Measurements from ENCODE around the gene RPS16.

Gene RPS16

DNA sequence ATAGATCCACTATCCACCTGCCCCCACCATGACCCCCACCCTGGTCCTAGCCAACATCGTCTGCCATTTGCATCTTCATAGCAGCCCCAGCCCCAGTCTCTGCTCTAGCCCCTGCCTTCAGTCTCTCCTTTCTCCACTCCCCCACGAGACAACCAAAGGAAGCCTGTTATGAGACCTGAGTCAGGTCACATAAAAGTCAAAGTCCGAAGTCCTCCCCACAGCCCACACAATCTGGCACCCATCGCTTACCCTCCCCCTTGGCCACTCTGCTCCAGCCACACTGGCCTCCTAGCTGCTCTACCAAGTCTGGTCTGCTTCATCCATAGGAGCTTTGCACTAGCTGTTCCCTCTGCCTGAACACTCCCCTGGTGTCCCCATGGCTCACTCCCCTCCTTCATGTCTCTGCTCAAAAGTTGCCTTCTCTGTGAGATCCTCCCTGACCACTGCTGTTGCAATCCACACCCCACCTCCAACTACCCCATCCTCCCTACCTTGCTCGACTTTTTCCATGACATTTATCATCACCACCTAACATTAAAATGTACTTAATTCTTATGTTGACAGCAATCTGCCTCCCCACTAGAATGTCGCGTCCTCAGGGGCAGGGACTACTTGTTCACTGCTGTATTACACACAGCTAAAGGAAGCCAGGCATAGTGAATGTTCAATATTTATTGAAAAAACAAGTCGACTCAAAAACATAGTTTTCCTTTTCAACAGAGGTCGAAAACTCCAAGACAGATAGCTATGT lies 24.5 kb downstream of the RPS16 start:
- H3K4me2 ChIP-seq, result peak overlapping the region; percentile 71
- H3K27me3 ChIP-seq (ENCODE audit: insufficient read depth, low read depth), result no peaks in the 10 kb centered on the region
- no peaks in the 10 kb centered on the region for H4K20me1 ChIP-seq (ENCODE audit: insufficient read depth)
- H3K4me3 ChIP-seq (IDR thresholded peaks at IDR 0.05; ENCODE audit: insufficient read depth, low read depth, low read length), result no peak overlapping the region
- no peak overlapping the region for H3K9ac ChIP-seq
- TF ChIP-seq, protein P1, sequence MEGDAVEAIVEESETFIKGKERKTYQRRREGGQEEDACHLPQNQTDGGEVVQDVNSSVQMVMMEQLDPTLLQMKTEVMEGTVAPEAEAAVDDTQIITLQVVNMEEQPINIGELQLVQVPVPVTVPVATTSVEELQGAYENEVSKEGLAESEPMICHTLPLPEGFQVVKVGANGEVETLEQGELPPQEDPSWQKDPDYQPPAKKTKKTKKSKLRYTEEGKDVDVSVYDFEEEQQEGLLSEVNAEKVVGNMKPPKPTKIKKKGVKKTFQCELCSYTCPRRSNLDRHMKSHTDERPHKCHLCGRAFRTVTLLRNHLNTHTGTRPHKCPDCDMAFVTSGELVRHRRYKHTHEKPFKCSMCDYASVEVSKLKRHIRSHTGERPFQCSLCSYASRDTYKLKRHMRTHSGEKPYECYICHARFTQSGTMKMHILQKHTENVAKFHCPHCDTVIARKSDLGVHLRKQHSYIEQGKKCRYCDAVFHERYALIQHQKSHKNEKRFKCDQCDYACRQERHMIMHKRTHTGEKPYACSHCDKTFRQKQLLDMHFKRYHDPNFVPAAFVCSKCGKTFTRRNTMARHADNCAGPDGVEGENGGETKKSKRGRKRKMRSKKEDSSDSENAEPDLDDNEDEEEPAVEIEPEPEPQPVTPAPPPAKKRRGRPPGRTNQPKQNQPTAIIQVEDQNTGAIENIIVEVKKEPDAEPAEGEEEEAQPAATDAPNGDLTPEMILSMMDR (conservative IDR thresholded peaks at IDR 0.05; ENCODE audit: low read depth, low read length), result no peak
- peaks cover 25% of the 10 kb centered on the region for H3K4me1 ChIP-seq (ENCODE audit: low read depth, poor library complexity, severe bottlenecking)
- H2AFZ ChIP-seq (ENCODE audit: low read depth), result no peak overlapping the region; the same call in 1 of the 2 replicates
- H3K36me3 ChIP-seq (ENCODE audit: insufficient read depth), result no peaks in the 10 kb centered on the region
- H3K79me2 ChIP-seq (ENCODE audit: insufficient read depth, low read depth), result peaks cover 24% of the 10 kb centered on the region
- peak overlapping the region; percentile 61; the same call in 1 of the 2 replicates for H3K27ac ChIP-seq

DNA sequence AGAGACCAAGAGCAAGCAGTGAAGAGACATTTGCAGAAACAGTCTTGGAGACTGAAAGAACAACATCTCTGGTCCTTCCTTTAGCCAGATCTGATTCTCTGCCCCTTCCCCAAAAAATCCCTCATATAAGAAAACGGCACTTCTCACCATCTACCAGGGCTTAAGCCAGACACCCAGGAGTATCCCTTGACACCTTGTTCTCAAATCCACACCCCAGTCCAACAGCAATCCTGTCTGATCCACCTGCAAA lies 25.0 kb downstream of the RPS16 start:
- Histone ChIP-seq H3K36me3 (ENCODE audit: insufficient read depth) (no peaks in the 10 kb centered on the region), H3K4me2 (peak overlapping the region; percentile 71), H3K79me2 (ENCODE audit: insufficient read depth, low read depth) (peaks cover 24% of the 10 kb centered on the region), H3K4me3 (IDR thresholded peaks at IDR 0.05; ENCODE audit: insufficient read depth, low read depth, low read length) (no peak overlapping the region), H2AFZ (ENCODE audit: low read depth) (no peak overlapping the region), H3K27me3 (ENCODE audit: insufficient read depth, low read depth) (no peaks in the 10 kb centered on the region), H3K4me1 (ENCODE audit: low read depth, poor library complexity, severe bottlenecking) (peaks cover 27% of the 10 kb centered on the region), H3K27ac (peak overlapping the region; percentile 61; the same call in 1 of the 2 replicates), H3K9ac (no peak overlapping the region), H4K20me1 (ENCODE audit: insufficient read depth) (no peaks in the 10 kb centered on the region)
- TF ChIP-seq, protein P1 (conservative IDR thresholded peaks at IDR 0.05; ENCODE audit: low read depth, low read length), result no peak

DNA sequence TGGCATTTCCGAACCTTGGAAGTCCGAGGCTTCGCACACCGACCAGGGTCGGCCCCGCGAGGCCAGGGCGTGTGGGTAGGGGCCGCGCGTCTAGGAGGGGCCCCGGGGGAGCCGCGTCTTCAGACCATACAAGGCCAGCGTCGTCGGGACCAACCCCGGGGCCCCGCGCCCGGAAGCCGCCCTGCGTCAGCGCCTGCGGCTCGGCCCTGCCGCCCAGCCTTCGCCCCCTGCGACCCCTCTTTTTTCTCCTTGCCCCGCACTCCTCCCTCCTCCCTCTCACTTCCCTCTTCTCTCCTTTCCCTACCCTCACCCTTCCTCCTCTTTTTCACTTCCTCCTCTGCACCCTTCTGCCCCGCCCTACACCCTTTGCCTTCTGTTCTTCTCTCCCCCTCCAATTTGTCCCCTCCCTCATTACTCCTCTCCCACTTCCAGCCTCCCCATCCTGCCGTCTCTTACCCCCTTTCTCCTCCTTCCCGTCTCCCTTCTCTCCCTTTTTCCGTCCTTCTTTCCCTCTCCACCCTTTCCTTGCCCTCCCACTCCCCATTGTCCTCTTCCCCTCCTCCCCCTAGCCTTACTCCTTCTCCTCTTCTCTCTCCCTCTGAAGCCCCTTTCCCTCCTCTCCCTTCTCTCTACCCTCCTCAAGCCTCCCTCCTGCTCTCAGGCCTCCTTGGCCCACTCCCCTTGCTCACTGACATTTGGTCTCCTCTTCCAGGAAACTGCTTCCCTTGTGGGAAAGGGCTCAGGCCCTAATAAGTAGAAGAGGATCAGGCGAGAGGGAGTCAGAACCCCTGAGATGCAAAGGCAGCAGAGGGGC lies 25.5 kb downstream of the RPS16 start:
- H3K4me1 ChIP-seq (ENCODE audit: low read depth, poor library complexity, severe bottlenecking), result peaks cover 33% of the 10 kb centered on the region
- peak overlapping the region; percentile 68 for H2AFZ ChIP-seq (ENCODE audit: low read depth)
- no peaks in the 10 kb centered on the region for H3K27me3 ChIP-seq (ENCODE audit: insufficient read depth, low read depth)
- no peaks in the 10 kb centered on the region for H4K20me1 ChIP-seq (ENCODE audit: insufficient read depth)
- TF ChIP-seq, protein P1 (conservative IDR thresholded peaks at IDR 0.05; ENCODE audit: low read depth, low read length), result no peak
- H3K36me3 ChIP-seq (ENCODE audit: insufficient read depth), result no peaks in the 10 kb centered on the region
- peak overlapping the region; percentile 61 for H3K27ac ChIP-seq
- no peak overlapping the region for H3K4me3 ChIP-seq (IDR thresholded peaks at IDR 0.05; ENCODE audit: insufficient read depth, low read depth, low read length)
- peaks cover 24% of the 10 kb centered on the region for H3K79me2 ChIP-seq (ENCODE audit: insufficient read depth, low read depth)
- H3K4me2 ChIP-seq, result peak overlapping the region; percentile 71
- H3K9ac ChIP-seq, result peak overlapping the region; percentile 80

DNA sequence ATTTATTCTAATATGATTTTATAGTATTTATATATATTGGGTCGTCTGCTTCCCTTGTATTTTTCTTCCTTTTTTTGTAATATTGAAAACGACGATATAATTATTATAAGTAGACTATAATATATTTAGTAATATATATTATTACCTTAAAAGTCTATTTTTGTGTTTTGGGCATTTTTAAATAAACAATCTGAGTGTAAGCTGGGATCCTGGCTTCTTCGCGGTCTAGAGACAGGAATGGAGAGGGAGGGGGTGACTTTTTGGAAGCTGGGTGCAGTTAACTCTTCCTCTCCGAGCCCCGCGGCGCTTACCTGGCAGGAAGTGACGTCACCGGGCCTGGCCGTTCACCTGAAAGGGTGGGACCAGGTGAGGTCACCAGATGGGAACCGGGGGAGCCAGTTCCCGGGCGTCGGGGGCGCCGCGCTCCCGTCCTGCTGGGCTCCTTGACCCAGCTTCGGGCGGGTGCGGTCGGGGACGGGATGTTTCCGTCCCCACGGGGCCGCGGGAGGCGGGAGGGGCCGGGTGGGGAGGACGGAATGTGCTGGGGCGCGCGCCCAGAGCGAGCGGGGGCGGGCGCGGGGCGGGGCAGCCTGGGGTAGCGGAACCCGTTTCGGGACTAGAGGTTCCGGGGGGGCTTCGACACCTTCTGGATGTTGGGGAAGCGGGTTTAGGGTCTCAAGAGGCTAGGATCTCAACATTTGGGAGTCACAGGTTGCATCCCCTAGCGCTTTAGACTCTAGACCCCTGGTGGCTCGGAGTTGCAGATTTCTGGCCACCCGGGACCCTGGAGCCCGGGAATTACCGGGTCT lies 26.3 kb downstream of the RPS16 start:
- Histone ChIP-seq H2AFZ (ENCODE audit: low read depth) (peak overlapping the region; percentile 68), H3K27me3 (ENCODE audit: insufficient read depth, low read depth) (no peaks in the 10 kb centered on the region), H3K4me1 (ENCODE audit: low read depth, poor library complexity, severe bottlenecking) (peaks cover 41% of the 10 kb centered on the region), H3K4me3 (IDR thresholded peaks at IDR 0.05; ENCODE audit: insufficient read depth, low read depth, low read length) (no peak overlapping the region), H3K36me3 (ENCODE audit: insufficient read depth) (no peaks in the 10 kb centered on the region), H3K9ac (peak overlapping the region; percentile 80), H3K79me2 (ENCODE audit: insufficient read depth, low read depth) (peaks cover 24% of the 10 kb centered on the region), H4K20me1 (ENCODE audit: insufficient read depth) (no peaks in the 10 kb centered on the region), H3K4me2 (peak overlapping the region; percentile 71), H3K27ac (peak overlapping the region; percentile 61)
- TF ChIP-seq, protein P1 (conservative IDR thresholded peaks at IDR 0.05; ENCODE audit: low read depth, low read length), result no peak
